Amniotic epithelial cell (primary cell): ENCODE data around the gene CDH1.

Experiments used
- DNase-seq: peaks from one replicate; pipeline ENCODE4 v3.0.0-alpha.2; 2010; ENCODE audit warnings: low read depth

CDH1 gene

DNA sequence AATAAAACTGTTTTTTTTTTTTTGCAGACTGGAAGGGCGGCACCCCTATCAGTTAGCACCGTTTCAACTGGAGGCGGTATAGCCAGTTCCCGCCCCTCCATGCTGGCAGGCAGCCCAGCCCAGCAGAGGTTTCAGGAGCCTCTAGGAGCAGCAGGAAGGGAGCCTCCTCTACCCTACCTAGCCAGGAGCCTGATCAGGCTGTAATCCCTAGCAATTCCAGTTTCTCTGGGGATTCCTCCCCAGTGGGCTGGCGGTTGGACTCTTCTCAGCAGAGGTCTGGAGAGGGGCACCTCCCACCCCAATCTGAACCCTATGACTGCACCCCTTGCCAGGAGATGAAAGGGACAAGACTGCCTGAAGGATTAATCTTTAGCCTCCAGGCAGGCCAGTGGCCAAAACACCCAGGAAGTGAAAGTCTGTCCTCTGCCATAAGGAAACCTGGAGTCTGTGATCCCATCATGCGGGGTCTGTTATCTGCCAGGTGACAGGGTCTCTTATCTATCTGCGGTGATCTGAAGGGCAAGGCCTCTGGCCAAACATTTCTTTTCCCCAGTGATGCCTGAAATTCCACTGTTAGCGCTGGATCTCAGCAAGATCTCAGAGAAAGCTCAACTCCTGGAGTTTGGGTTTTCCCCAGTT is 4.9 kb upstream of the CDH1 start:
- peak; percentile 23 for DNase-seq

DNA sequence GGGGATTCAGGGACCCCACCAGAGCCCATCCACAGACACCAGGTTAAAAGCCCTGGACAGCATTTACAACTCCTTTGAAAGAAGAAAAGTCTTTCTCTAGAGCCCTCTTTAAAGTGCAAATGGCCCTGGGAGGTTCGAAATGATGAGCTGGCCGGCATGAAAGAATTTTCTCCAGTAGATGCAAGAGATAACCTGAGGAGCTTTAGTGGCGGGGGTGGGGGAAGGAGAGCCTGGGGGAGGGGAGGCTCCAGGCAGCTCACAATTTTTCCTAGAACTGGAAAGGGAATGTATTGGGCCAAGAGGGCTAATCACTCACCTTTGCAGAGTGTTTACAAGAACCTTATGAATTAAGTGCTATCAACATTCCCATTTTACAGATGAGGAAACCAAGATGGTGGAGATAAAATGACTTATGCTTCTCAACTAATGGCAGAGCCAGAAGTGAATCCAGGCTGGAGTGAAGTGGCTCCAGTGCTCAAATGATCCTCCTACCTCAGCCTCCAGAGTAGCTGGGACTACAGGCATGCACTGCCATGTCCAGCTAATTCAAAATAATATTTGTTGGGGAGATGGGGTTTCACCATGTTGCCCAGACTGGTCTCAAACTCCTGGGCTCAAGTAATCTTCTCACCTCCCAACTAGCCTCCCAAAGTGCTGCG is 4.2 kb upstream of the CDH1 start:
- no peak for DNase-seq

DNA sequence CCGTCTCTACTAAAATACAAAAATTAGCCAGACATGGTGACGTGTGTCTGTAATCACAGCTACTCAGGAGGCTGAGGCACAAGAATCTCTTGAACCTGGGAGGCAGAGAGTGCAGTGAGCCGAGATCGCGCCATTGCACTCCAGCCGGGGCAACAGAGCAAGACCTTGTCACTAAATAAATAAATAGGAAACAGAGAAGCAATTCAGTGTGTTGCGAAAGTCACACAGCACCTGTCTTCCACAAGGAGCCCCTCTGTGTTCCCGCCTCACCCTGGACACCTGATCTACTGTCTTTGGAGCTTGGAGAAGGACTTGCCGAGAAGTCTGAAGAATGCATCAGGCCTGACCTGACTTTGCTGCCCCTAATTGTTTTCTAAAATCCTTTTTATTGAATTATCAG is 3.5 kb upstream of the CDH1 start:
- DNase-seq: no peak

DNA sequence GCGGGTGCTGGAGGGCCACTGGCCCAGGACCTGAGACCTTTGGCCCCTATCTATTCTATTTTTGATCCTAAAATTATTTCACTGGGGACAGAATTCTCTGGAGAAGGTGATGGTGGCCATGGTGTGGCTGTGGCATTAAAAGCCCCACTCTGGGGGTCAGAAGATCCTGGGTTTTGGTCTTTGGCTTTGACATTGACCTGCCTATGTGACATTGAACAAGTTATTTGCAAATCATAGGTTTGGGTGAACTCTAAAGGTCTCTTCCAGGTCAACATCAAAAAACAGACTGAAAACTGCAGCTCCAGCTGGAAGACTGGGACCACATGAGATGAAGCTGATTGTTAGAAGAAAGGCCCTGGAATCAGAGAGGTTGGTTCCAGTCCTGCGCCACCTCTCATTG is 2.3 kb upstream of the CDH1 start:
- no peak for DNase-seq

DNA sequence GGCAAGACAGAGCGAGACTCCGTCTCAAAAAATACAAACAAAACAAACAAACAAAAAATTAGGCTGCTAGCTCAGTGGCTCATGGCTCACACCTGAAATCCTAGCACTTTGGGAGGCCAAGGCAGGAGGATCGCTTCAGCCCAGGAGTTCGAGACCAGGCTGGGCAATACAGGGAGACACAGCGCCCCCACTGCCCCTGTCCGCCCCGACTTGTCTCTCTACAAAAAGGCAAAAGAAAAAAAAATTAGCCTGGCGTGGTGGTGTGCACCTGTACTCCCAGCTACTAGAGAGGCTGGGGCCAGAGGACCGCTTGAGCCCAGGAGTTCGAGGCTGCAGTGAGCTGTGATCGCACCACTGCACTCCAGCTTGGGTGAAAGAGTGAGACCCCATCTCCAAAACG is 531 bp upstream of the CDH1 start:
- DNase-seq: no peak

DNA sequence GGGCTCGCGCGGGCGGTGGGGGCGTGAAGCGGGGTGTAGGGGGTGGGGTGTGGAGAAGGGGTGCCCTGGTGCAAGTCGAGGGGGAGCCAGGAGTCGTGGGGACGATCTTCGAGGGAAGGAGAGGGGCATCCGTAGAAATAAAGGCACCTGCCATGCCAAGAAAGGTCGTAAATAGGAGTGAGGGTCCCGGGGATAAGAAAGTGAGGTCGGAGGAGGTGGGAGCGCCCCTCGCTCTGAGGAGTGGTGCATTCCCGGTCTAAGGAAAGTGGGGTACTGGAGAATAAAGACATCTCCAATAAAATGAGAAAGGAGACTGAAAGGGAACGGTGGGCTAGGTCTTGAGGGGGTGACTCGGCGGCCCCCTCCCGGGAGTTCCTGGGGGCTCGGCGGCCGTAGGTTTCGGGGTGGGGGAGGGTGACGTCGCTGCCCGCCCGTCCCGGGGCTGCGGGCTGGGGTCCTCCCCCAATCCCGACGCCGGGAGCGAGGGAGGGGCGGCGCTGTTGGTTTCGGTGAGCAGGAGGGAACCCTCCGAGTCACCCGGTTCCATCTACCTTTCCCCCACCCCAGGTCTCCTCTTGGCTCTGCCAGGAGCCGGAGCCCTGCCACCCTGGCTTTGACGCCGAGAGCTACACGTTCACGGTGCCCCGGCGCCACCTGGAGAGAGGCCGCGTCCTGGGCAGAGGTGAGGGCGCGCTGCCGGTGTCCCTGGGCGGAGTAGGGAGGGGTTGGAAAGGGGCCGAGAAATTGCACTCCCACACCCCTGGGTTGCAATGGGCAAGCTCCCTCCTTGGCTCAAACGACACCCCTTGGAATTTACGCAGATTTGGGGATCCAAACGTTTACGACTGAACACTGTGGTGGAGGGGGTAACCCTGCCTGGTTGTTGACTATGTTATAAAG is 888 bp downstream of the CDH1 start:
- DNase-seq: no peak

DNA sequence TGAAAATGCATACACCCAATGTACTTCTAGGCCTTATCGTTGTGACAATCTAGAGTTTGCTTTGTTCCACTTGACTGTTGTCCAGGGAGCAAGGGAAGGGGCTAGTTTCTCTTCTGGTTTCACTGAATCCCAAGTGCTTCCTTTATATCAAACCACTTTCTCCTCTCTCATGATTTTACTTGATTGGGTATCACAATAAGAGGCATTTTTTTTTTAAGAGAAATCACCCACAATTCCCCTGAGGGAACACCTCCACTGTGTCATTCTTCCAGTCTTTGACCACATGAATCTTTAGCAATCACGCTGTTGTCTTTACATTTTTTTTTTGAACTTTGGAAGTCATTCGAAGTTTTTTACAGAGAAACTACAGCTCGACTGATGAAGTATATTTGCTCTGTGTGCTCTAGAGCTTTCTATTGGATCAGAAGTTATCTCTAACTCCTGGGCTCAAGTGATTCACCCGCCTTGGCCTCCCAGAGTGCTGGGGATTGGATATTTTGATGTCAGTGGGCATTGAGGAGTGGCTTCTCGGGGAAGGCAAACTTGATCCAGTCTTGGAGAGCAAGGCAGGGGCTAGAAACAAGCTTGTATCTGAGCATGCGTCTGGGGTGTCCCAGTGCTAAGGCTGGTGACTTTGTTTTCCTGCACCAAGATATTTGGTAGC is 3.0 kb downstream of the CDH1 start:
- peak; percentile 58 for DNase-seq

DNA sequence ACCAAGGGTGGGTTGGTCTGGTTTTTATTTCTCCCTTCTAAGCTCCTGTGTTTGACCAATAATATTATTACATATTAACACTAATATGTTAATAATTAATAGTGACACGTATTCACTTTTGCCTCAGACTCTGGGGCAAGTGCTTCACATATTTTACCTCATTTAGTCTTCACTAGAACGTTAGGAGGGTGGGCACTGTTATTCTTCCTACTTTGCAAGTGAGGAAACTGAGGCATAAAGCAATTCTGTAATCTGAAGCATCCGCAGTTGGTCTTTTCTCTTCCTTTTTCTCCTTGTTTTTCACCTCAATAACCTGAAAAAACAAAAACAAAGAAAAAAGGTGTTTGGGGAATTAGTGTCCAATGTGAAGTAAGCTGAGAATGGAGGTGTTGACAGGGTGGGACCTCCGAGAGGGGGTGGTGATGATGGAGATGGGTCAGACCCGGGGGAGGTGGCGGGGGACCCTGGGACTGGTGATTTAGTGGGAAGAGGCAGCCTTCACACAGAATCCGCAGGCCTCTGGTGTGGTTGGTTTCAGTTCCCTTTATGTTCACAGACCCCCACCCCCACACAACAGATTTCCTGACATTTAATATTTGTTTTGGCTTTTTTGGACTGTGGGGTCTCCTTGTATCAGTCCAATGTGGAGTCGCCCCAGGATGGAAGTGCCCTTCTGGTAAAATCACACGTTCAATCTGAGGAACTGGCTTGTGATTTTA is 3.7 kb downstream of the CDH1 start:
- DNase-seq: no peak

DNA sequence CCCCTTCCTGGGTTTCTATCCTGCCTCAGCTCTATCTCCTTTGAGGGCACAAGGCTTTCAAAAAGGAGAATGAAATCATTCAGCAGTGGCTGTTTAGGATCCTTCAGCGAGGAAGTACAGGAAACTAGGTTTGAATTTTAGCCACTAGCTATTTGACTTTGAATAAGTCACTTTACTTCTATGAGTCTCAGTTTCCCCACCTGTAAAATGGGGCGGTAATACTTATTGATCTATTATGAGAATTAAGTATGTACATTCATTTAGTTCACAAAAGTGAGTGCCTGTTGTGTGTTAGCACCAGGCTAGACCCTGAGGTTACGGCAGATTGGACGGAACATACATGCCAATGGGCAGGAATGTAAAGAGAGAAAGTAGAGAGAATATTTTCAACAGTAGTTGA is 6.6 kb downstream of the CDH1 start:
- no peak for DNase-seq

DNA sequence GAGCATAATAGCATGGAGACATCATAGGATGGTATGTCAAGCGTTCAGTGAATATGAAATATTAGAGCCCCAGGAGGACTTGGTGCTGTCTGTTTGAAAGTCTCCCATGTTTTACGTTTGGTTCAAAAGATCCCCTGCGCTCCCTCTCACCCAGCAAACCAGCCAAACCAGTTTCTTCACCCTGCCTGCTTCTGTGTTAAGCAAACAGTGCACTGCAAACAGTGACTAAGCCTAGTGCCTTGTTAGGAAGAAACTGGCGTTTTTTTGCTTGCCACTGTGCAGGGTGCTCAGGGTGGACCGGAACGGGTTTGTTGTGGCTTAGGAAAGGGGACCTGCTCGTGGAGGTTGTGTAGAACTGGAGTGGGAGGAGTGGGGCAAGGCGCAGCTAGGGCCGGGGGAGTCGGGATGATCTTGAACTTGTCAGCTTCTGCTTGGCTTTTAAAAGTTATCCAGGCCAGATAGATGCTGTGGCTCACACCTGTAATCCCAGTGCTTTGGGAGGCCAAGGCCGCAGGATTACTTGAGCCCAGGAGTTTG is 7.7 kb downstream of the CDH1 start:
- peak; percentile 59 for DNase-seq

DNA sequence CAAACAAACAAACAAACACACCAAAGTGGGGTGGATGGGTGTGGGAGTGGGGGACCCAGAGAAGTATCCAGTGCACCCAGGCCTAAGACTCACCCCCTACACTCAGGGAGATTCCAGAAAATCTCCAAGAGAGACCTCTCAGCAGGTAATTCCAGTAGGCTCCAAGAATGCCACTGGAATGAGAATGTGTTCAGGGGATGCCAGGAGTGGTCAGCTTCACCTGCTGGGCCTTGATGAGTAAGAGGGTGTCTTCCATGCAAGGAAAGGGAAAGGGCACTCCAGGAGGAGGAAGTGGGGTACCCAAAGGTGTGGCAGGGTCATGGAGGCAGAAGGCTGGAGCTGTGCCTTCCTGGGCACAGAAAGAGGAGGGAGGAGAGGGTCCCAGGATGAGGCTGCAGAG is 9.9 kb downstream of the CDH1 start:
- no peak for DNase-seq

DNA sequence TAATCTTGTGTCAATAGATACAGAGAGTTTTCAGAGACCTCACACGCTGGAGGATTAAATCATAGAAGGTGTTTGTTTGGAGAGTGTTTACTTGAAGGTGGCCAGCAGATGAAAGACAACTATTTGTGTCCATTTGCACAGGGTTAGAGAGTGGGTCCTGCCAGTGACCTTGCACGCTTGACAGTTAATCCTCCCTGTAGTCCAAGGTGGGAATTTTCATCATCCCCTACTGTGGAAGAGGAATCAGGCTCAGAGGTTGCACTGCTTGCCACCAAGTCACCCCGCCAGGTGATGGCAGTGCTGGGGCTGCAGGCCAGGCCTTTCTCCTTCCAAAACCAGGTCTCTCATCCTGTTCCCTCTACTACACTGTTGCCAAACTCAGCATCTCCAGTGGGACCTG is 12.3 kb downstream of the CDH1 start:
- no peak for DNase-seq

DNA sequence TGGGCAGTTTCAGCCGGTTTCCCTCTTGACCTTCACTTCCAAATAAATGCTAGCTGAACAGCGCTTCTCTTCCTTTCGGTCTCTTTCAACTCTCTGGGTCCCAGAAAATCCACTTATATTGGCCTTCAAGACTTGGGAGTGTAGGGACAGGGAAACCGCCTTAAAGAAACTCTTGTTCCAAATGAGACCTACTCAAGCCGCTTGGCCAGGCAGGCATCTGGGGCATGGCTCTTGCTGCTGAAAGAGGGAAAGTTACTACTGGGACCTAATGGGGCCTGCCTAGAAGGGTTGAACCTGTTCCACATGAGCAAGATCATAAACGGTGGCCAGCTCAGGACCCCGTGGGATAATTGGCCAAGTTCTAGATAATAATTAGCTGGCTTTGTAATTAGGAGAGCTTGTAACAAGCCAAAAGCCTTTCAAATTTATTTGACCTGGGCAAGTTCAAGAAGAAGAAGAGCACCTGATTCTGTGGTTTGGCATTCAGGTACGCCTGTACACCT is 13.2 kb downstream of the CDH1 start:
- DNase-seq: no peak

DNA sequence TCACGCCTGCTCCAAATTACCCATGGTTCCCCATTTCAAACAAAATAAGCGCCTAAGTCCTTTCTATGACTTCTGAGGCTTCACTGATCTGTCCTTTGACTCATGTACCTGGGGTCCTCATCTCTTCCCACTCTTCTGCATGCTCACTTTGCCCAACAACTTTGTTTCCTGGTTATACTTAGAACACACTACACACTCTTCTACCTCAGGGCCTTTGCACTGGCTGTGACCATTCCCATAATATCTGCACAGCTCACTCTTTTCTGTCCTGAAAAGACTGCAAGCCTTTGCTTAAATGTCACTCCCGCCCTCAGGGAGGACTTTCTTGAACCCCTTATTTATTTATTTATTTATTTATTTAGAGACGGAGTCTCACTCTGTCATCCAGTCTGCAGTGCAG is 14.1 kb downstream of the CDH1 start:
- no peak for DNase-seq

DNA sequence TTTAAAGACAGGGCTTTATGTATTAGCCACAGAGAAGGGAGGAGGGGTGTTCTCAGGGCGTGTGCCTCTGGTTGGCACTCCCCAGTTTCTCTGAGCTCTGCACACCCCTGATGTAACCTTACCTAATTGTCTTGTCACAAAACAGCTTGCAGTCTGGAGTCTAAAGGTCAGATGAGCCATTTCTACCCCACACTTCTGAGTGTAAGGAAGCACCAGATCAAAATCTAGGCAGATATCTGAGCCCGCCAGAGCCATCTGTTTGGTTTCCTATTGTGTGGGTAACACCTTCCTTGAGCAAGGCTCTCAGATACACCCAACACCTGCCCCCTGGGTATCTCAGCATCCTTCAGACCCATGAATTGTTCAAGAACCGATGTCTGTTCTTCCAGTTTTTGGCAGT is 15.5 kb downstream of the CDH1 start:
- DNase-seq: no peak

DNA sequence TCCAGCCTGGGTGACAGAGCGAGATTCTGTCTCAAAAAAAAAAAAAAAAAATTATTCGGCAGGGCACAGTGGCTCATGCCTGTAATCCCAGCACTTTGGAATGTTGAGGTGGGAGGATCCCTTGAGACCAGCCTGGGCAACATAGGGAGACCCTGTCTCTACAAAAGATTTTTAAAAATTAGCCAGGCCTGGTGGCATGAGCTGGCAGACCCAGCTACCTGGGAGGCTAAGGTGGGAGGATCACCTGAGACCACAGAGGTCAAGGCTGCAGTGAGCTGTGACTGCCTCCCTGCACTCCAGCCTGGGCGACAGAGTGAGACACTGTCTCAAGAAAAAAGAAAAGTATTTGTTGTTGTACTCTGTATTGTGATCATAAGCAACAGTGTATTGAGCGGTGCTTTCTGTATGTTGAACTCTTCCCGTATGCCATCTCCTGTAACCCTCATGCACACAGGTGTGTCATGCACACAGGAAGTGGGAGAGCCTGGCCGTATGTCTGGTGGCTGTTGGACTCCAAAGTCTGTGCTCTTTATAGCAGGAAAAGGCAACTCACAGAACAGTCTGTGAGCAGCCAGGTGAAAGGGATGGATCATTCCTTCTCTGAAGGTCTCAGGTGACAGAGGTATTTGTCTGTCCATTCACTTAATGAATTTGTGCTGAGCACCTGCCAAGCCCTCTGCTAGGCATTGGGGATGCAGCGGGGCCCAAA is 17.1 kb downstream of the CDH1 start:
- no peak for DNase-seq

DNA sequence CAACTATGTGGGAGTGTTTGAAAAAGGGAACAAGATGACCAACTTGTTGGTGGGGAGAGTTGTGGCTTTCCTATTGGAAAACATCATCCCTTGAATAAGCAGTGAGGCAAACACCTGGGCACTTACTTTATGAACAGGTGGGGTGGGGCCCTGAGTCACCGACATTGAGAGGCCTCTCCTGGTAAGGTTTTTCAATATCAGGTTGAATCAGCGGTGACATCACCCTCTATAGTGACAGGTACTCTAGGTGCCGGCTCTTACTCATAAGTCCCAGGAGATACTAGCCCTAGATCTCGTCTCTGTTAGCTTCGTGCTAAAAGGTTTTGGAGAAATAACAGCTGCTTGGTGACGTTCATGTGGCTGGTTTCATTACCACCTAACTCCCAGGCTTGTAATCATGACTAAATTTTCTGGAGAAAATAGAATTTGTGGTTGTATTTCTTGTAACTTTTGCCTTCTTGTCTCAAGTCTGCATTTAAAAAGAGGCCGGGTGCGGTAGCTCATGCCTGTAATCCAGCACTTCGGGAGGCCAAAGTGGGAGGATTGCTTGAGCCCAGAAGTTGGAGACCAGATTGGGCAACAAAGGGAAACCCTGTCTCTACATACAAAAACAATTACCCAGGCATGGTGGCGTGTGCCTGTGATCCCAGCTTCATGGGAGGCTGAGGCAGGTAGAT is 19.3 kb downstream of the CDH1 start:
- peak; percentile 44 for DNase-seq

DNA sequence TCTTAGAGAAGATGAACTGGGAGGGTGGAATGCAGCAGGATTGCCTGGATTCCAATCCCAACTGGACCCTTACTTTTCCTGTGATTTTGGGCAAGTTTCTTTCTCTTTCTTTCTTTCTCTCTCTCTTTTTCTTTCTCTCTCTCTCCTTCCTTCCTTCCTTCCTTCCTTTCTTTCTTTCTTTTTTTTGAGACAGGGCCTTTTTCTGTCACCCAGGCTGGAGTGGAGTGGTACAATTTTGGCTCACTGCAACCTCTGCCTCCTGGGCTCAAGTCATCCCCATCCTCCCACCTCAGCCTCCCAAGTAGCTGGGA is 20.5 kb downstream of the CDH1 start:
- DNase-seq: no peak

DNA sequence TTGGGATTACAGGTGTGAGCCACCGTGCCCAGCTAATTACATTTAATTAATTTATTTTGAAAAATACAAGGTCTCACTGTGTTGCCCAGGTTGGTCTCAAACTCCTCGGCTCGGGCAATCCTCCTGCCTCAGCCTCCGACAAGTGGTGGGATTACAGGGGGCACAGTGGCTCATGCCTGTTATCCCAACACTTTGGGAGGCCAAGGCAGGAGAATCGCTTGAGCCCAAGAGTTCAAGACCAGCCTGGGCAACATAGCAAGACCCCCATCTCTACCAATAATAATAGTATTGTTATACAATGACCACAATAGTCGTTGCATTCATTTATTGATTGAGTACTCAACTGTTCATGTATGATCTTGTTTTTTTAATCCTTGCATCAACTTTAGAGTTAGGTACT is 22.0 kb downstream of the CDH1 start:
- no peak for DNase-seq

DNA sequence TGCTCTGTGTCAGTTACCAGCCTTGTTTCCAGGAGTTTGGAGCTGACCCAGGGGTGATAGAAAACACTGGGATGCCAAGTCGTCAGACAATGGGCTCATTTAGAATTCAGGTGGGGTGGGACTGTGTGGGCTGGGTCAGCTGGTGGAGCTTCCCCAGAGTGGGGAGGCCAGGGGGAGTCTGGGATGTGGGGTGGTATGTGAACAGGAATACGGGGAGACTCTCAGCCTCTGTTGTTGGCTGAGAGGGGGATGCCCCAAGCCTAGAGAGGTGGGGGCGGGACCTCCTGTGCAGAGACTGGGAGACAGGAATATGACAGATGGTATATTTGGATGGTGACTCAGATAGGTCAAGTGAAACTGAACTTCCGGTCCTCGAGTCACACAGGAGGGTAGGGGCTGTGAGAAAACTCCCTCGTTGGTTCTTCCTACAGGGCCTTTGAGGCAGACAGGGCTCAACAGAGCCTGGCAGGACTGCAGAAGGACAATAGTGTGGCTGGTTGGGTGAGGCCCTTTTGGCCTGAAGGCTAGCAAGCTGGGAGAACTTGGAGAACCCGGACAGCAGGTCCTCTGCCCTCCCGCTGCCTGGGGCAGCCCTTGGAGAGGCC is 23.7 kb downstream of the CDH1 start:
- DNase-seq: peak; percentile 76
